Gastrocnemius medialis (tissue), 4 donors: ENCODE data around the gene FBXO24. TPM values are rescaled to one million over a fixed set of nuclear protein-coding genes. Genes with fewer than 3 reads are reported as not detected.

Experiments
- ATAC-seq, 2 donors: fragments of 150-250 bp; one replicate each; pipeline ENCODE4 v1.9.1; 2016
- DNase-seq, 2 donors: peaks; one replicate each; pipeline ENCODE4 v3.0.0-alpha.2; 2019
- H3K27ac ChIP-seq, 4 donors: fragments of 200-600 bp; sonication (generic); 1 replicate in 1 of 4; 2 replicates in 3 of 4; pipeline ENCODE4 v1.5.1; 2016 to 2018; ENCODE audit warnings: mild to moderate bottlenecking in 2 of 4, moderate library complexity in 1 of 4
- H3K27me3 ChIP-seq, 3 donors: fragments of 200-600 bp; sonication (generic) in 2 of 3; 1 replicate in 1 of 3; 2 replicates in 2 of 3; pipeline versions ENCODE4 v1.5.1 to v1.6.0; 2016 to 2019; ENCODE audit warnings: mild to moderate bottlenecking in 1 of 3, moderate library complexity in 1 of 3
- H3K36me3 ChIP-seq, 2 donors: fragments of 200-600 bp; sonication (generic) in 1 of 2; one replicate each; pipeline ENCODE4 v1.5.1; 2017 to 2018
- H3K4me1 ChIP-seq, 2 donors: fragments of 200-600 bp; sonication (generic) in 1 of 2; one replicate each; pipeline ENCODE4 v1.5.1; 2016 to 2017; ENCODE audit warnings: mild to moderate bottlenecking in 2 of 2
- H3K4me3 ChIP-seq, 4 donors: fragments of 200-600 bp; sonication (generic) in 3 of 4; 1 replicate in 1 of 4; 2 replicates in 3 of 4; pipeline ENCODE4 v1.5.1; 2016 to 2019; ENCODE audit warnings: mild to moderate bottlenecking in 2 of 4
- H3K9me3 ChIP-seq, 3 donors: fragments of 200-600 bp; sonication (generic) in 2 of 3; 1 replicate in 1 of 3; 2 replicates in 2 of 3; pipeline ENCODE4 v1.5.1; 2016 to 2019
- POLR2A ChIP-seq, 2 donors: fragments of 450-650 bp; IDR thresholded peaks; one replicate each; pipeline ENCODE4 v1.6.1; 2017; ENCODE audit warnings: antibody characterized with exemption in 2 of 2, mild to moderate bottlenecking in 2 of 2, moderate library complexity in 2 of 2
- in situ Hi-C, 4 donors: fragments of 200-750 bp; cut with MboI; loops; one replicate each; pipeline versions ENCODE4 v1.15.0 to v1.8.0; 2017; ENCODE audit warnings: low sequenced_read_pairs in 4 of 4
- intact Hi-C: fragments of 100-400 bp; cut with DNase I; formaldehyde crosslinking; loops from one replicate; pipeline ENCODE4 v1.15.1; 2023; ENCODE audit warnings: low total_unique reads
- total RNA-seq, 4 donors: library from RNA; depleted of rRNA; stranded (reverse); fragments of >200 nt; gene quantifications; one replicate each; pipeline versions ENCODE4 v1.1.0 to v1.2.3, GENCODE V29; 2016
- TF ChIP-seq, protein P1 (sequence below), 5 experiments: fragments of 450-650 bp in 3 of 5; fragments of 200-600 bp in 2 of 5; sonication (generic) in 2 of 5; IDR thresholded peaks in 4 of 5; conservative IDR thresholded peaks in 1 of 5; 1 replicate in 4 of 5; 2 replicates in 1 of 5; pipeline ENCODE4 v1.5.1; 2016 to 2019; ENCODE audit warnings: antibody characterized with exemption in 5 of 5, mild to moderate bottlenecking in 3 of 5, moderate library complexity in 3 of 5

Gene FBXO24
- total RNA-seq, 4 donors from 2014 or later, result not detected

DNA sequence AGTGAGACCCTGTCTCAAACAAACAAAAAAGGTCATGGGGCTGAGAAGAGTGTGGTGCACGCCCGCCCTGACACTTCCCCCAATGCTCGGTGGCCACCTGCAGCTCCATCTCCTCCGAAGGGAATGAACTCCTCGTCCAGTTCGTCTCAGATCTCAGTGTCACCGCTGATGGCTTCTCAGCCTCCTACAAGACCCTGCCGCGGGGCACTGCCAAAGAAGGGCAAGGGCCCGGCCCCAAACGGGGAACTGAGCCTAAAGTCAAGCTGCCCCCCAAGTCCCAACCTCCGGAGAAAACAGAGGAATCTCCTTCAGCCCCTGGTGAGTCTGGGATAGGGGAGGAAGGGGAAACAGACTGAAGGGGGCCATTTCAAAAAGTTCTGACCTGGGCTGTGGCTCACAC is 20.2 kb downstream of the FBXO24 start:
- Histone ChIP-seq H3K4me3 (no peak overlapping the region), H3K27ac (no peak overlapping the region)

DNA sequence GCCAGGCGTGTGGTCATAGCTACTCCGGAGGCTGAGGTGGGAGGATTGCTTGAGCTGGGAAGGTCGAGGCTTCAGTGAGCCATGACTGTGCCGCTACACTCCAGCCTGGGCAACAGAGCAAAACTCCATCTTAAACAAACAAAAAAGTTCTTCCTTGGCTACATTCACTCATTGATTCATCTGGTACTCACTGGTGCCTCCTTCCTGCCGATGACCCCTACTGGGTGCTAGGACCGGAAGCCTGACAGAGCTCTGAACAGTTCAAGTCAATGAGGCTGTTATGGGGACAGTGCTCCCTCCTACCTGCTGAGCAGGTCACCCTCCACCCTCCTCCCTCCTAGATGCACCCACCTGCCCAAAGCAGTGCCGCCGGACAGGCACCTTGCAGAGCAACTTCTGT is 21.0 kb downstream of the FBXO24 start:
- in situ Hi-C loops (no loop called here), intact Hi-C loops (loop anchor here (10.0 kb wide), 1 partner anchor 1468 kb away; no protein-coding TSS in a partner anchor)
- Histone ChIP-seq H3K27me3 (peaks cover 0 to 15% (median 8%) of the 10 kb centered on the region in 3 donors), H3K4me1 (peaks cover 4 to 17% of the 10 kb centered on the region in 2 donors), H3K27ac (no peak overlapping the region), H3K36me3 (no peaks in the 10 kb centered on the region), H3K4me3 (no peak overlapping the region), H3K9me3 (no peaks in the 10 kb centered on the region)
- ATAC-seq (no peak), DNase-seq (no peak)
- TF ChIP-seq, protein P1, sequence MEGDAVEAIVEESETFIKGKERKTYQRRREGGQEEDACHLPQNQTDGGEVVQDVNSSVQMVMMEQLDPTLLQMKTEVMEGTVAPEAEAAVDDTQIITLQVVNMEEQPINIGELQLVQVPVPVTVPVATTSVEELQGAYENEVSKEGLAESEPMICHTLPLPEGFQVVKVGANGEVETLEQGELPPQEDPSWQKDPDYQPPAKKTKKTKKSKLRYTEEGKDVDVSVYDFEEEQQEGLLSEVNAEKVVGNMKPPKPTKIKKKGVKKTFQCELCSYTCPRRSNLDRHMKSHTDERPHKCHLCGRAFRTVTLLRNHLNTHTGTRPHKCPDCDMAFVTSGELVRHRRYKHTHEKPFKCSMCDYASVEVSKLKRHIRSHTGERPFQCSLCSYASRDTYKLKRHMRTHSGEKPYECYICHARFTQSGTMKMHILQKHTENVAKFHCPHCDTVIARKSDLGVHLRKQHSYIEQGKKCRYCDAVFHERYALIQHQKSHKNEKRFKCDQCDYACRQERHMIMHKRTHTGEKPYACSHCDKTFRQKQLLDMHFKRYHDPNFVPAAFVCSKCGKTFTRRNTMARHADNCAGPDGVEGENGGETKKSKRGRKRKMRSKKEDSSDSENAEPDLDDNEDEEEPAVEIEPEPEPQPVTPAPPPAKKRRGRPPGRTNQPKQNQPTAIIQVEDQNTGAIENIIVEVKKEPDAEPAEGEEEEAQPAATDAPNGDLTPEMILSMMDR (IDR thresholded peaks at IDR 0.05 in 4 of 5, conservative IDR thresholded peaks at IDR 0.05 in 1 of 5), result no peak
- TF ChIP-seq POLR2A (IDR thresholded peaks at IDR 0.05), result no peak

More for the DNA sequence above, 20.2 kb downstream of the FBXO24 start:
- Histone ChIP-seq H3K9me3 (no peaks in the 10 kb centered on the region), H3K4me1 (peaks cover 4 to 13% of the 10 kb centered on the region in 2 donors), H3K36me3 (no peaks in the 10 kb centered on the region), H3K27me3 (peaks cover 0 to 15% (median 8%) of the 10 kb centered on the region in 3 donors)
- DNase-seq (no peak), ATAC-seq (no peak)
- TF ChIP-seq, protein P1 (IDR thresholded peaks at IDR 0.05 in 4 of 5, conservative IDR thresholded peaks at IDR 0.05 in 1 of 5), result no peak
- no peak for TF ChIP-seq POLR2A (IDR thresholded peaks at IDR 0.05)
- intact Hi-C loops, result loop anchor here (10.0 kb wide), 1 partner anchor 1468 kb away; no protein-coding TSS in a partner anchor
- in situ Hi-C loops, result no loop called here

DNA sequence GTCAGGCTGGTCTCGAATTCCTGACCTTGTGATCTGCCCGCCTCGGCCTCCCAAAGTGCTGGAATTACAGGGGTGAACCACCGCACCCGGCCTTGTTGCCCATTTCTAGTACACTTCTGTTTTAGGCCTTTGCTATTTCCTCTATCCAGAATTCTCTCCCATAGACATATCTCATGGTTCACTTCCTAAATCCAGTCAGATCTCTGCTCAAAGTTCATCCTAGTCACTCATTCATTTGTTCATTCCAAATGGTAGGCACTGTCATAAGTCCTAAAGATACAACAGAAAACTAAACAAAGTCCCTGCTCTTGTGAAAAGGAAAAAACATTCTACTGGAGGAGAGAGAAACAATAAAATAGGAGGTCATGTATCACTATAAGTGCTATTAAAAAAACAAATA is 23.8 kb downstream of the FBXO24 start:
- Histone ChIP-seq H3K4me3 (no peak overlapping the region), H3K4me1 (peaks cover 3 to 19% of the 10 kb centered on the region in 2 donors), H3K27ac (no peak overlapping the region), H3K36me3 (no peaks in the 10 kb centered on the region), H3K9me3 (no peaks in the 10 kb centered on the region), H3K27me3 (peaks cover 0 to 5% (median 2%) of the 10 kb centered on the region in 3 donors)
- no peak for TF ChIP-seq POLR2A (IDR thresholded peaks at IDR 0.05)
- TF ChIP-seq, protein P1 (IDR thresholded peaks at IDR 0.05 in 4 of 5, conservative IDR thresholded peaks at IDR 0.05 in 1 of 5), result no peak
- DNase-seq (no peak), ATAC-seq (no peak)
- intact Hi-C loops (loop anchor here (5.0 to 10.0 kb wide), 4 partner anchors 82 to 1465 kb away; partner anchors contain the start of genes GIGYF1, POP7 and TRIP6), in situ Hi-C loops (no loop called here)

DNA sequence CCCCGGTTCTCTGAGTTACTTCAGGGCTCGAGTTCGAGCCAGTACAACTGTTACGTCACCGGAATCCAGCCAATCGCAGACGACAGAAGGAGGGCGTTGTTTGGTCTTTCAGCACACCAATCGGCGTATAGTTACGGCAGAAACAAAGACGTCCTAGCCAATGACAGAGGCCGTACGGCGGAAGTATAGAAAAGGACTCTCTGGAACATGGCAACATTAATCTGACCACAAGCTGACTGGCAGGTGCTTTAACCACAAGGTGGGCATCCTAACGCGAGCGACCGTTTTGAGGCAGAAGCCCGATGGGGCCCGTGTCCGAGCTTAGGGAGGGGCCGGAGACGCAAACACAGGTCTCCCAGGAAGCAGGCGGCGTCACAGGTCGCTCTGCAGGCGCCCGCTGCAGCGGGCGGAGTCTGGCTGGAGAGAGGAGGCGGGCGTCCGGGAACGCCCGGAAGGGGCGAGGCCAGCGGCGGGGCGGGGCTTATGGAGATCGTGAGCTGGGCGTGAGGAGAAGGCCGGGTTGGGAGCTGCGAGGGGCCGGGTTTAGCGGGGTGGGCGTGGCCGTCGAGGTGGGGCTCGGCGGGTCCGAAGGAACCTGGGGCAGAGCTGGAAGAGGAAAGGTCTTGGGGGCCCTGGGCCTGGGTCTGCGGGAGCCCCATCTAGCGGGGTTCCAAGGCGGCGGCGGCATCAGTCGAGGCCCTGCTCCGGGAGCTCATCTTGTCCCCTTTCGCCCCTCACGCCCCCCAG is 26.0 kb downstream of the FBXO24 start, which contains the start of gene MOSPD3:
TSS of gene MOSPD3 (plus strand) at position 558 of the 747 bp plus-strand sequence. CDS start 252 bp downstream, outside the sequence.
- Histone ChIP-seq H3K4me3 (peak within 1 kb of the TSS; percentile 69 to 91 (median 76)), H3K9me3 (no peaks in the 10 kb centered on the region), H3K4me1 (peaks cover 0 to 14% of the 10 kb centered on the region in 2 donors), H3K36me3 (no peaks in the 10 kb centered on the region), H3K27ac (peak within 1 kb of the TSS; percentile 90 to 99 (median 96)), H3K27me3 (no peaks in the 10 kb centered on the region)
- ATAC-seq (peak; percentile 99 to 100), DNase-seq (peak; percentile 98 to 99)
- TF ChIP-seq, protein P1 (IDR thresholded peaks at IDR 0.05 in 4 of 5, conservative IDR thresholded peaks at IDR 0.05 in 1 of 5), result no peak
- peak; percentile 74 to 75 for TF ChIP-seq POLR2A (IDR thresholded peaks at IDR 0.05)
- intact Hi-C loops, result loop anchor here (1.0 to 10.0 kb wide), 5 partner anchors 26 to 253 kb away; partner anchors contain the start of genes FBXO24, GIGYF1, GNB2 and LRCH4
- in situ Hi-C loops, result no loop called here
